ENCODE measurements around the gene GH1. TPM values are rescaled to one million over a fixed set of nuclear protein-coding genes. Genes with fewer than 3 reads are reported as not detected.
"Not testable (repeated sequence)": the region's sequence is repeated elsewhere in the genome, so short reads cannot be mapped to it uniquely, and the experiment has no call there.

The GH1 gene
- total and polyA plus RNA-seq, 2 of the 13 experiments (the other 11 are each of a cell fraction or from before 2014, with no cell fraction given) = not detected

GRCh38 chr17:63896524-63897354 is 21.9 kb downstream of the GH1 start, which contains the start of gene CSH1:
TSS of gene CSH1 (minus strand) at chr17:63896574. CDS start at chr17:63896511, 63 bp downstream.
- H3K4me2 ChIP-seq (ENCODE audit: low read depth, low read length); H3K4me3 ChIP-seq (replicated peaks in 1 of 3; ENCODE audit: insufficient read depth in 1 of 3, low read depth in 2 of 3, low read length in 3 of 3); H3K27me3 ChIP-seq (ENCODE audit: control insufficient read depth in 1 of 2, insufficient read depth in 2 of 2, low read length in 2 of 2); H3K9me3 ChIP-seq (ENCODE audit: low read length); BruUV-seq (replicated peaks); FAIRE-seq; H2AFZ ChIP-seq (ENCODE audit: low read length); DNase-seq (ENCODE audit: low spot score); POLR2A ChIA-PET; in situ Hi-C loops (cut with HindIII; ENCODE audit: extremely low pct_ligation_motif_present, low pct_unique_long_range_greater_than_20kb); intact Hi-C loops (cut with micrococcal nuclease; ENCODE audit: unreplicated experiment); CTCF ChIA-PET (ENCODE audit: low intra/inter-chr PET ratio, low total read pairs); H4K20me1 ChIP-seq (ENCODE audit: insufficient read depth, low read length); H3K36me3 ChIP-seq (replicated peaks in 1 of 2; ENCODE audit: control insufficient read depth in 1 of 2, insufficient read depth in 2 of 2, low read length in 2 of 2); H3K79me2 ChIP-seq (ENCODE audit: insufficient read depth, low read length); H3K4me1 ChIP-seq (ENCODE audit: insufficient read depth, low read length); H3K9ac ChIP-seq (ENCODE audit: insufficient read depth, low read depth, low read length); H3K27ac ChIP-seq (ENCODE audit: extremely low read length, insufficient read depth, low read length): not testable (repeated sequence)
- ATAC-seq = peak; percentile 76
- WGBS (ENCODE audit: low lambda C conversion rate) = 43% methylated on average over 9 of the region's 14 CpGs

DNA sequence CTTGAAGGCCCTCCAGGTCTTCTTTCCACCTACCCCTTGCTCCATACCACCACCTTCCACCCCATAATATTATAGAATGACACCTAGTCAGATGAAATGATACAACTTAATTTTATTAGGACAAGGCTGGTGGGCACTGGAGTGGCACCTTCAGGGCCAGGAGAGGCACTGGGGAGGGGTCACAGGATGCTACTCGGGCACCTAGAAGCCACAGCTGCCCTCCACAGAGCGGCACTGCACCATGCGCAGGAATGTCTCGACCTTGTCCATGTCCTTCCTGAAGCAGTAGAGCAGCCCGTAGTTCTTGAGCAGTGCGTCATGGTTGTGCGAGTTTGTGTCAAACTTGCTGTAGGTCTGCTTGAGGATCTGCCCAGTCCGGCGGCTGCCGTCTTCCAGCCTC is 23.8 kb downstream of the GH1 start:
- H3K4me1 ChIP-seq (ENCODE audit: insufficient read depth, low read length); ATAC-seq; H3K9me3 ChIP-seq (ENCODE audit: low read length); H3K27me3 ChIP-seq (ENCODE audit: control insufficient read depth in 1 of 2, insufficient read depth in 2 of 2, low read length in 2 of 2); H3K79me2 ChIP-seq (ENCODE audit: insufficient read depth, low read length); CTCF ChIA-PET (ENCODE audit: low intra/inter-chr PET ratio, low total read pairs); DNase-seq (ENCODE audit: low spot score); BruUV-seq (replicated peaks); POLR2A ChIA-PET; H3K4me2 ChIP-seq (ENCODE audit: low read depth, low read length); H3K36me3 ChIP-seq (replicated peaks in 1 of 2; ENCODE audit: control insufficient read depth in 1 of 2, insufficient read depth in 2 of 2, low read length in 2 of 2); H4K20me1 ChIP-seq (ENCODE audit: insufficient read depth, low read length); FAIRE-seq; H3K27ac ChIP-seq (ENCODE audit: extremely low read length, insufficient read depth, low read length); intact Hi-C loops (cut with micrococcal nuclease; ENCODE audit: unreplicated experiment); H2AFZ ChIP-seq (ENCODE audit: low read length); in situ Hi-C loops (cut with HindIII; ENCODE audit: extremely low pct_ligation_motif_present, low pct_unique_long_range_greater_than_20kb); H3K4me3 ChIP-seq (replicated peaks in 1 of 3; ENCODE audit: insufficient read depth in 1 of 3, low read depth in 2 of 3, low read length in 3 of 3); H3K9ac ChIP-seq (ENCODE audit: insufficient read depth, low read depth, low read length): not testable (repeated sequence)
- WGBS (ENCODE audit: low lambda C conversion rate) = 56% methylated on average over 3 of the region's 10 CpGs

GRCh38 chr17:63894021-63894420 is 24.6 kb downstream of the GH1 start:
- BruUV-seq (replicated peaks); H3K4me1 ChIP-seq (ENCODE audit: insufficient read depth, low read length); FAIRE-seq; DNase-seq (ENCODE audit: low spot score); H3K9ac ChIP-seq (ENCODE audit: insufficient read depth, low read depth, low read length); H3K9me3 ChIP-seq (ENCODE audit: low read length); intact Hi-C loops (cut with micrococcal nuclease; ENCODE audit: unreplicated experiment); CTCF ChIA-PET (ENCODE audit: low intra/inter-chr PET ratio, low total read pairs); H3K36me3 ChIP-seq (replicated peaks in 1 of 2; ENCODE audit: control insufficient read depth in 1 of 2, insufficient read depth in 2 of 2, low read length in 2 of 2); H3K27me3 ChIP-seq (ENCODE audit: control insufficient read depth in 1 of 2, insufficient read depth in 2 of 2, low read length in 2 of 2); H2AFZ ChIP-seq (ENCODE audit: low read length); H3K27ac ChIP-seq (ENCODE audit: extremely low read length, insufficient read depth, low read length); H4K20me1 ChIP-seq (ENCODE audit: insufficient read depth, low read length); H3K79me2 ChIP-seq (ENCODE audit: insufficient read depth, low read length); ATAC-seq; H3K4me3 ChIP-seq (replicated peaks in 1 of 3; ENCODE audit: insufficient read depth in 1 of 3, low read depth in 2 of 3, low read length in 3 of 3); POLR2A ChIA-PET; H3K4me2 ChIP-seq (ENCODE audit: low read depth, low read length); in situ Hi-C loops (cut with HindIII; ENCODE audit: extremely low pct_ligation_motif_present, low pct_unique_long_range_greater_than_20kb): not testable (repeated sequence)
- WGBS (ENCODE audit: low lambda C conversion rate) = 1% methylated on average over 3 of the region's 3 CpGs

Data from HepG2 (cell line).